B cell (primary cell): Measurements from ENCODE around the gene MAFG. TPM values are rescaled to one million over a fixed set of nuclear protein-coding genes. Genes with fewer than 3 reads are reported as not detected.
A peak's percentile ranks its signal among the peaks of the same experiment; 100 is the strongest.

Experiments
- ATAC-seq: fragments of 200-7000 bp; cut with Tn5 transposase; one replicate; pipeline ENCODE4 v1.10.0; 2021; ENCODE audit warnings: low read depth, mild to moderate bottlenecking, moderate number of reproducible peaks, moderate library complexity
- CTCF ChIA-PET: fragments of 350-600 bp; sonication (Branson Sonifier 250); formaldehyde crosslinking; loops from one replicate; lab custom pipeline; 2021; ENCODE audit warnings: antibody characterized with exemption, inconsistent platforms; lab: Charles Lee
- POLR2A ChIA-PET: fragments of 350-600 bp; sonication (Branson Sonifier 250); formaldehyde crosslinking; loops from one replicate; lab custom pipeline; 2021; ENCODE audit warnings: antibody characterized with exemption; lab: Charles Lee
- DNase-seq: peaks from one replicate; pipeline ENCODE4 v3.0.0; 2013
- H2AFZ ChIP-seq: 2 replicates; pipeline ENCODE4 v1.6.1; 2012; ENCODE audit warnings: mild to moderate bottlenecking, low read depth, low read length; ENCODE audit not compliant: insufficient read depth, poor library complexity, severe bottlenecking
- H3K27ac ChIP-seq, 2 donors: 1 replicate in 1 of 2; 2 replicates in 1 of 2; pipeline ENCODE4 v1.5.1; 2012 to 2013; ENCODE audit warnings: low read length in 2 of 2, mild to moderate bottlenecking in 2 of 2, moderate library complexity in 1 of 2
- H3K27me3 ChIP-seq, 4 experiments: fragments of 200-600 bp in 1 of 4; sonication (generic) in 1 of 4; replicated peaks in 1 of 4; 1 replicate in 2 of 4; 2 replicates in 2 of 4; pipeline versions ENCODE4 v1.6.1 to v1.7.0; 2013 to 2016; ENCODE audit warnings: low read length in 3 of 4, mild to moderate bottlenecking in 2 of 4, mixed read lengths in 1 of 4, moderate library complexity in 1 of 4; ENCODE audit not compliant: insufficient read depth in 4 of 4, control insufficient read depth in 3 of 4; ENCODE audit errors: control extremely low read depth in 1 of 4
- H3K36me3 ChIP-seq, 2 experiments: replicated peaks in 1 of 2; 1 replicate in 1 of 2; 2 replicates in 1 of 2; pipeline versions ENCODE4 v1.6.1 to v1.7.1; 2013; ENCODE audit warnings: low read length in 1 of 2; ENCODE audit not compliant: insufficient read depth in 2 of 2, control insufficient read depth in 1 of 2; ENCODE audit errors: control extremely low read depth in 1 of 2, extremely low read depth in 1 of 2
- H3K4me1 ChIP-seq, 2 donors: fragments of 200-600 bp in 1 of 2; sonication (generic) in 1 of 2; 1 replicate in 1 of 2; 2 replicates in 1 of 2; pipeline versions ENCODE4 v1.5.1 to v1.6.1; 2013 to 2017; ENCODE audit warnings: low read length in 2 of 2; ENCODE audit not compliant: control insufficient read depth in 2 of 2, insufficient read depth in 2 of 2
- H3K4me2 ChIP-seq: replicated peaks from 2 replicates; pipeline ENCODE3; 2012; ENCODE audit warnings: mild to moderate bottlenecking, low read depth, low read length; ENCODE audit not compliant: poor library complexity, severe bottlenecking
- H3K4me3 ChIP-seq, 5 experiments: fragments of 200-600 bp in 1 of 5; sonication (generic) in 1 of 5; 1 replicate in 3 of 5; 2 replicates in 2 of 5; pipeline versions ENCODE4 v1.5.1 to v1.7.0; 2011 to 2016; ENCODE audit warnings: low read length in 4 of 5, mild to moderate bottlenecking in 4 of 5, low read depth in 2 of 5, control low read depth in 1 of 5, moderate library complexity in 1 of 5; ENCODE audit not compliant: insufficient read depth in 1 of 5; ENCODE audit errors: control extremely low read depth in 1 of 5, extremely low read depth in 1 of 5
- H3K79me2 ChIP-seq: fragments of 200-600 bp; sonication (generic); one replicate; pipeline ENCODE4 v1.6.0; 2016; ENCODE audit warnings: low read length; ENCODE audit not compliant: control insufficient read depth, insufficient read depth
- H3K9ac ChIP-seq: fragments of 200-600 bp; sonication (generic); 2 replicates; pipeline ENCODE4 v1.6.1; 2017; ENCODE audit warnings: mild to moderate bottlenecking, low read length, moderate library complexity
- H3K9me3 ChIP-seq, 3 donors: one replicate each; pipeline versions ENCODE4 v1.6.1 to v1.7.1; 2013; ENCODE audit warnings: low read length in 2 of 3; ENCODE audit not compliant: control insufficient read depth in 2 of 3, insufficient read depth in 1 of 3; ENCODE audit errors: control extremely low read depth in 1 of 3
- H4K20me1 ChIP-seq: 2 replicates; pipeline ENCODE4 v1.6.0; 2012; ENCODE audit warnings: mild to moderate bottlenecking, low read length; ENCODE audit not compliant: insufficient read depth, control insufficient read depth, poor library complexity, severe bottlenecking
- H3K27ac Mint-ChIP-seq: one replicate; pipeline ENCODE4 v1.8.0; 2021; ENCODE audit warnings: mixed read lengths
- H3K27me3 Mint-ChIP-seq: one replicate; pipeline ENCODE4 v1.8.0; 2021; ENCODE audit warnings: mixed read lengths
- H3K4me1 Mint-ChIP-seq: one replicate; pipeline ENCODE4 v1.8.0; 2021; ENCODE audit warnings: mixed read lengths
- H3K4me3 Mint-ChIP-seq: one replicate; pipeline ENCODE4 v1.8.0; 2021; ENCODE audit warnings: mixed read lengths
- H3K9me3 Mint-ChIP-seq: one replicate; pipeline ENCODE4 v1.8.0; 2022; ENCODE audit warnings: mixed read lengths; ENCODE audit not compliant: insufficient read depth
- EZH2 ChIP-seq: IDR thresholded peaks from 2 replicates; pipeline ENCODE4 v1.6.1; 2012; ENCODE audit warnings: borderline replicate concordance, low read depth, mild to moderate bottlenecking, moderate library complexity, low read length; ENCODE audit not compliant: insufficient read depth, poor library complexity, severe bottlenecking
- WGBS: methylation state at CpG from one replicate; pipeline ENCODE4 v1.1.5; 2013; ENCODE audit warnings: missing lambda C conversion rate; ENCODE audit not compliant: insufficient coverage; 5-methylcytosine and 5-hydroxymethylcytosine counted together
- intact Hi-C: fragments of 100-400 bp; cut with micrococcal nuclease; formaldehyde crosslinking; loops from one replicate; pipeline ENCODE4 v1.10.0; 2022
- polyA plus RNA-seq: library from polyadenylated mRNA; depleted of rRNA; stranded (reverse); fragments of >200 nt; gene quantifications from 2 replicates; pipeline ENCODE4 v1.2.3, GENCODE V29; 2012
- total RNA-seq, 2 donors: library from RNA; stranded (reverse); fragments of 120-200 nt in 1 of 2; gene quantifications; 1 replicate in 1 of 2; 2 replicates in 1 of 2; pipeline versions ENCODE4 v1.2.3 to v1.2.4, GENCODE V29; 2013 to 2022
- TF ChIP-seq, protein P1 (sequence below): fragments of 200-600 bp; IDR thresholded peaks from one replicate; pipeline ENCODE4 v1.8.0; 2022; ENCODE audit warnings: antibody characterized with exemption, mild to moderate bottlenecking

The MAFG gene
- total and polyA plus RNA-seq, 2 donors (not counting 1 experiment from before 2014, with no cell fraction given) = 11.4 to 27.9 TPM

DNA sequence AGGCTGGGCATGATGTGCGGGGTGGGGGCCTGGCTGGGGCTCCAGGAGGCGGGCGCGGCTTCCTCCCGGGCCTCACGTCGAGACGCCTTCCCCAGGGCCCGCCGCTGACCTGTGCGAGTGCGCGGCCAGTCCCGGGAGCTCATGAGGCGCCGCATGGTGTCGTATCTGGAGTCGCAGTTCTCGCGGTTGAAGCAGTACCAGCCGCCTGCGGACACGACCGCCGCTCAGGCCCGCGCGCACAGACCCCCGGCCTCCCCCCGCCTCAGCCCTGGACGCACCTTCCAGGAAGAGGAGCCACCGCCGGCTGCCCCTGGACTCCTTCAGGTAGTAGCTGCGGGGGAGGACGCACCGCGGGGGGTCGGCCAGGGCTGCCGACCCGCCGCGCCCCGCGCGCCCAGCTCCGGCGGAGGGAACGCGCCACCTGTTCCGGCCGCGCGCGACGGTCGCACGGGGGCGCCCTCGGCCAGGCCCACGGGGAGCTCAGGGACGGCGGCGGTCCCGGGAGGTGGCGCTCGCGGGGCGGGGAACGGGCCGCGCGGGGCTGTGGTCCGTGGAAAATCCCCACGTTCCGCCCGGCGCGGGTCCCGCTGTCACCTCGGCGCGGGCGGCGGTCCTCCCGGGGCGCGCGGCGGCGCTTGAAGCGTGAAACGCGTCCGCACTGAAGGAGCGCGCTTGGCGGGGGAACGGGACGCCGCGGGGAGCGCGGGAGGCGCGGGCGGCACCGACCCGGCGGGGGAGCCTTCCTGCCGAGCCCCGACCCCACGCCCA lies 32.0 kb upstream of the MAFG start:
- Mint-ChIP-seq H3K9me3 (no peaks in the 10 kb centered on the region), H3K27ac (no peak overlapping the region), H3K4me3 (peak overlapping the region; percentile 64), H3K27me3 (peaks cover 21% of the 10 kb centered on the region), H3K4me1 (peaks cover 1% of the 10 kb centered on the region)
- peak overlapping the region; percentile 94 for H3K4me2 ChIP-seq
- no peaks in the 10 kb centered on the region for H4K20me1 ChIP-seq
- ChIA-PET CTCF (interaction anchor here (0.7 to 3.0 kb wide), 36 partner anchors 8 to 316 kb away, joined by 3 to 91 read pairs (median 4); partner anchors contain the start of genes ALYREF, ANAPC11, ASPSCR1 and CENPX), POLR2A (no interaction called here)
- H3K4me1 ChIP-seq = peaks cover 15 to 16% of the 10 kb centered on the region in 2 donors
- H3K36me3 ChIP-seq = no peaks in the 10 kb centered on the region
- WGBS = 2% methylated on average over 112 of the region's 112 CpGs
- peaks cover 0 to 10% (median 0%) of the 10 kb centered on the region in 3 donors for H3K9me3 ChIP-seq
- DNase-seq (peak; percentile 90), ATAC-seq (peak; percentile 95)
- H2AFZ ChIP-seq = peak overlapping the region; percentile 79
- no peak overlapping the region for H3K27ac ChIP-seq
- H3K4me3 ChIP-seq = peak overlapping the region in 4 of 5 experiments; percentile 21 to 55 (median 46)
- intact Hi-C loops = loop anchor here (1.0 kb wide), 2 partner anchors 62 to 78 kb away; partner anchors contain the start of gene DCXR
- peaks cover 0 to 53% (median 28%) of the 10 kb centered on the region in 4 experiments for H3K27me3 ChIP-seq
- H3K9ac ChIP-seq = peak overlapping the region; percentile 59
- TF ChIP-seq, protein P1, sequence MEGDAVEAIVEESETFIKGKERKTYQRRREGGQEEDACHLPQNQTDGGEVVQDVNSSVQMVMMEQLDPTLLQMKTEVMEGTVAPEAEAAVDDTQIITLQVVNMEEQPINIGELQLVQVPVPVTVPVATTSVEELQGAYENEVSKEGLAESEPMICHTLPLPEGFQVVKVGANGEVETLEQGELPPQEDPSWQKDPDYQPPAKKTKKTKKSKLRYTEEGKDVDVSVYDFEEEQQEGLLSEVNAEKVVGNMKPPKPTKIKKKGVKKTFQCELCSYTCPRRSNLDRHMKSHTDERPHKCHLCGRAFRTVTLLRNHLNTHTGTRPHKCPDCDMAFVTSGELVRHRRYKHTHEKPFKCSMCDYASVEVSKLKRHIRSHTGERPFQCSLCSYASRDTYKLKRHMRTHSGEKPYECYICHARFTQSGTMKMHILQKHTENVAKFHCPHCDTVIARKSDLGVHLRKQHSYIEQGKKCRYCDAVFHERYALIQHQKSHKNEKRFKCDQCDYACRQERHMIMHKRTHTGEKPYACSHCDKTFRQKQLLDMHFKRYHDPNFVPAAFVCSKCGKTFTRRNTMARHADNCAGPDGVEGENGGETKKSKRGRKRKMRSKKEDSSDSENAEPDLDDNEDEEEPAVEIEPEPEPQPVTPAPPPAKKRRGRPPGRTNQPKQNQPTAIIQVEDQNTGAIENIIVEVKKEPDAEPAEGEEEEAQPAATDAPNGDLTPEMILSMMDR = peak; percentile 86
- no peak for TF ChIP-seq EZH2
- no peaks in the 10 kb centered on the region for H3K79me2 ChIP-seq
